ENCODE data around the gene VWA2. TPM values are rescaled to one million over a fixed set of nuclear protein-coding genes. Genes with fewer than 3 reads are reported as not detected.
A peak's percentile ranks its signal among the peaks of the same experiment; 100 is the strongest.

The VWA2 gene
- polyA plus RNA-seq, 1 donor (not counting 4 experiments of a cell fraction or from before 2014, with no cell fraction given), result 0.41 TPM

DNA sequence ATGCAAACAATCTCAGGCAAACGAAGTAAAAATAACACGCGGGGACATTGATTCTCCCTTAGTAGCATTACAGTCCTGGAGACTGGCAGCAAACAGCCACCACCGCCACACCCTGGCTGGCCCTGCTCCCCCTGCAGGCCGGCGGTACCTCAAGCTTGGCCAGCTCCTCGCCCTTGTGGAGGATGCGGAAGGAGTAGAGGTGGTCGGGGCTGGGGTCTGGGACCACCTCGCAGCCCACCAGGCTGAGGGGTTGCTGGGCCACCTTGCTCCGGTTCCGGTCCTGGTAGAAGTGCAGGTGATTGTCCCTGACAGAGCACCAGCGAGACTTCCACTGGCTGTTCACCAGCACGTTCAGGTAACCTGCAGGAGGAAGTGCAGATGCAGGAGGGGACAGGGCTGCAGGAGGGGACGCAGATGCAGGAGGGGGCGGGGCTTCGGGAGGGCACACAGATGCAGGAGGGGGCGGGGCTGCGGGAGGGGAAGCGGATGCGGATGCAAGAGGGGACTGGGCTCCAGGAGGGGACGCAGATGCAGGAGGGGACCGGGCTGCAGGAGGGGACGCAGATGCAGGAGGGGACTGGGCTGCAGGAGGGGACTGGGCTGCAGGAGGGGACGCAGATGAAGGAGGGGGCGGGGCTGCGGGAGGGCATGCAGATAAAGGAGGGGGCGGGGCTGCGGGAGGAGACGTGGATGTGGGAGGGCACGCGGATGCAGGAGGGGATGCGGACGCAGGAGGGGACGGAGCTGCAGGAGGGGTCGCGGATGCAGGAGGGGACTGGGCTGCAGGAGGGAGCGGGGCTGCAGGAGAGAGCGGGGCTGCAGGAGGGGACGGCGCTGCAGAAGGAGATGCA lies 65.7 kb downstream of the VWA2 start:
- DNase-seq (ENCODE audit: low read depth, low spot score) (no peak), FAIRE-seq (no peak)
- Histone ChIP-seq H3K4me3 (ENCODE audit: control insufficient read depth in 2 of 3, extremely low read depth in 1 of 3, insufficient read depth in 2 of 3, low read depth in 1 of 3, low read length in 3 of 3) (no peak overlapping the region), H2AFZ (ENCODE audit: control insufficient read depth, low read length) (no peak overlapping the region), H3K27me3 (ENCODE audit: control insufficient read depth, extremely low read depth, insufficient read depth, low read length) (no peaks in the 10 kb centered on the region), H4K20me1 (ENCODE audit: control insufficient read depth, extremely low read depth, insufficient read depth, low read length) (no peaks in the 10 kb centered on the region), H3K9ac (ENCODE audit: control insufficient read depth, extremely low read depth, insufficient read depth, low read length) (no peak overlapping the region), H3K79me2 (ENCODE audit: control insufficient read depth, insufficient read depth, low read length) (no peaks in the 10 kb centered on the region), H3K4me1 (ENCODE audit: control insufficient read depth, extremely low read depth, insufficient read depth, low read length) (peaks cover 36% of the 10 kb centered on the region), H3K36me3 (ENCODE audit: control insufficient read depth in 2 of 2, extremely low read depth in 1 of 2, insufficient read depth in 2 of 2, low read length in 2 of 2) (peaks cover 17 to 34% of the 10 kb centered on the region in 2 experiments), H3K9me3 (ENCODE audit: control insufficient read depth, low read depth, low read length) (no peaks in the 10 kb centered on the region), H3K9me1 (ENCODE audit: control insufficient read depth, extremely low read depth, insufficient read depth, low read length) (no peaks in the 10 kb centered on the region), H3K4me2 (ENCODE audit: control insufficient read depth, extremely low read depth, insufficient read depth, low read depth, low read length) (no peak overlapping the region), H3K27ac (ENCODE audit: control insufficient read depth, insufficient read depth, low read length) (no peak overlapping the region)
- TF ChIP-seq EZH2 (IDR thresholded peaks at IDR 0.05; ENCODE audit: low read length), result no peak
- TF ChIP-seq CTCF (optimal IDR thresholded peaks at IDR 0.05 in 1 of 3, IDR thresholded peaks at IDR 0.05 in 1 of 3, conservative IDR thresholded peaks at IDR 0.05 in 1 of 3; ENCODE audit: extremely low read depth in 1 of 3, insufficient read depth in 2 of 3, low read length in 3 of 3), result peak; percentile 38 to 73 (median 40)
- dilution Hi-C loops (cut with MboI; ENCODE audit: extremely low pct_ligation_motif_present, low sequenced_read_pairs), result no loop called here

GRCh38 chr10:114305521-114305925 lies 66.5 kb downstream of the VWA2 start:
- dilution Hi-C loops (cut with MboI; ENCODE audit: extremely low pct_ligation_motif_present, low sequenced_read_pairs), result no loop called here
- no peak for FAIRE-seq

More at GRCh38 chr10:114305521-114305925, 66.5 kb downstream of the VWA2 start:
- peaks cover 12 to 27% of the 10 kb centered on the region in 2 experiments for H3K36me3 ChIP-seq (ENCODE audit: control insufficient read depth in 2 of 2, extremely low read depth in 1 of 2, insufficient read depth in 2 of 2, low read length in 2 of 2)
- no peaks in the 10 kb centered on the region for H3K27me3 ChIP-seq (ENCODE audit: control insufficient read depth, extremely low read depth, insufficient read depth, low read length)
- no peaks in the 10 kb centered on the region for H4K20me1 ChIP-seq (ENCODE audit: control insufficient read depth, extremely low read depth, insufficient read depth, low read length)
- H3K4me3 ChIP-seq (ENCODE audit: control insufficient read depth in 2 of 3, extremely low read depth in 1 of 3, insufficient read depth in 2 of 3, low read depth in 1 of 3, low read length in 3 of 3), result no peak overlapping the region
- TF ChIP-seq EZH2 (IDR thresholded peaks at IDR 0.05; ENCODE audit: low read length) (no peak), CTCF (optimal IDR thresholded peaks at IDR 0.05 in 1 of 3, IDR thresholded peaks at IDR 0.05 in 1 of 3, conservative IDR thresholded peaks at IDR 0.05 in 1 of 3; ENCODE audit: extremely low read depth in 1 of 3, insufficient read depth in 2 of 3, low read length in 3 of 3) (no peak)
- H3K9me1 ChIP-seq (ENCODE audit: control insufficient read depth, extremely low read depth, insufficient read depth, low read length), result no peaks in the 10 kb centered on the region
- no peak overlapping the region for H2AFZ ChIP-seq (ENCODE audit: control insufficient read depth, low read length)
- H3K9ac ChIP-seq (ENCODE audit: control insufficient read depth, extremely low read depth, insufficient read depth, low read length), result no peak overlapping the region
- peaks cover 36% of the 10 kb centered on the region for H3K4me1 ChIP-seq (ENCODE audit: control insufficient read depth, extremely low read depth, insufficient read depth, low read length)
- DNase-seq (ENCODE audit: low read depth, low spot score), result no peak
- H3K4me2 ChIP-seq (ENCODE audit: control insufficient read depth, extremely low read depth, insufficient read depth, low read depth, low read length), result no peak overlapping the region
- H3K79me2 ChIP-seq (ENCODE audit: control insufficient read depth, insufficient read depth, low read length), result no peaks in the 10 kb centered on the region
- no peak overlapping the region for H3K27ac ChIP-seq (ENCODE audit: control insufficient read depth, insufficient read depth, low read length)
- H3K9me3 ChIP-seq (ENCODE audit: control insufficient read depth, low read depth, low read length), result no peaks in the 10 kb centered on the region

Measured in keratinocyte (primary cell).